WTC11 (cell line): ENCODE data around the gene NCMAP.

Source experiments
- FOXJ3 ChIP-seq: sonication (generic); formaldehyde crosslinking; IDR thresholded peaks from 2 replicates; pipeline ENCODE4 v1.9.0; 2021; ENCODE audit warnings: missing genetic modification reagents, mild to moderate bottlenecking, borderline replicate concordance
- FOXP1 ChIP-seq: sonication (generic); formaldehyde crosslinking; IDR thresholded peaks from 2 replicates; pipeline ENCODE4 v1.8.0; 2022; ENCODE audit warnings: missing genetic modification reagents, mild to moderate bottlenecking, moderate library complexity, borderline replicate concordance
- GTF2I ChIP-seq: fragments of 250-450 bp; sonication (Bioruptor Pico); conservative IDR thresholded peaks from 2 replicates; pipeline ENCODE4 v1.4.0; 2021; ENCODE audit warnings: mild to moderate bottlenecking
- NFE2L1 ChIP-seq: sonication (generic); formaldehyde crosslinking; IDR thresholded peaks from 2 replicates; pipeline ENCODE4 v1.8.1; 2023; ENCODE audit warnings: missing genetic modification reagents
- RORB ChIP-seq: fragments of 250-450 bp; sonication (Bioruptor Pico); IDR thresholded peaks from 2 replicates; pipeline ENCODE4 v1.9.0; 2021; ENCODE audit warnings: mild to moderate bottlenecking
- TEAD1 ChIP-seq: sonication (generic); formaldehyde crosslinking; IDR thresholded peaks from 2 replicates; pipeline ENCODE4 v1.8.0; 2022; ENCODE audit warnings: mild to moderate bottlenecking, missing genetic modification reagents
- ZBTB21 ChIP-seq: sonication (generic); formaldehyde crosslinking; IDR thresholded peaks from 2 replicates; pipeline ENCODE4 v1.8.1; 2023; ENCODE audit warnings: mild to moderate bottlenecking, missing genetic modification reagents, borderline replicate concordance
- ZNF121 ChIP-seq: sonication (generic); formaldehyde crosslinking; IDR thresholded peaks from 2 replicates; pipeline ENCODE4 v1.8.0; 2023; ENCODE audit warnings: missing genetic modification reagents
- ZNF219 ChIP-seq: sonication (generic); formaldehyde crosslinking; IDR thresholded peaks from 2 replicates; pipeline ENCODE4 v1.8.0; 2023; ENCODE audit warnings: missing genetic modification reagents, mild to moderate bottlenecking, borderline replicate concordance
- TF ChIP-seq, protein P1 (sequence below): sonication (generic); formaldehyde crosslinking; IDR thresholded peaks from 2 replicates; pipeline ENCODE4 v1.8.1; 2022; ENCODE audit warnings: low read depth, missing genetic modification reagents, borderline replicate concordance
- TF ChIP-seq, protein P2 (sequence below): fragments of 200-600 bp; IDR thresholded peaks from 2 replicates; pipeline ENCODE4 v1.8.0; 2022; ENCODE audit warnings: antibody characterized with exemption
- TF ChIP-seq, protein P3 (sequence below): sonication (generic); formaldehyde crosslinking; IDR thresholded peaks from 2 replicates; pipeline ENCODE4 v1.8.1; 2023; ENCODE audit warnings: mild to moderate bottlenecking, missing genetic modification reagents, moderate library complexity
- TF ChIP-seq, protein P4 (sequence below): sonication (generic); formaldehyde crosslinking; IDR thresholded peaks from 2 replicates; pipeline ENCODE4 v1.8.0; 2023; ENCODE audit warnings: missing genetic modification reagents, mild to moderate bottlenecking, borderline replicate concordance
- TF ChIP-seq, protein P5 (sequence below): sonication (generic); formaldehyde crosslinking; IDR thresholded peaks from 2 replicates; pipeline ENCODE4 v1.8.1; 2022; ENCODE audit warnings: low read depth, mild to moderate bottlenecking, moderate library complexity, missing genetic modification reagents, borderline replicate concordance

DNA sequence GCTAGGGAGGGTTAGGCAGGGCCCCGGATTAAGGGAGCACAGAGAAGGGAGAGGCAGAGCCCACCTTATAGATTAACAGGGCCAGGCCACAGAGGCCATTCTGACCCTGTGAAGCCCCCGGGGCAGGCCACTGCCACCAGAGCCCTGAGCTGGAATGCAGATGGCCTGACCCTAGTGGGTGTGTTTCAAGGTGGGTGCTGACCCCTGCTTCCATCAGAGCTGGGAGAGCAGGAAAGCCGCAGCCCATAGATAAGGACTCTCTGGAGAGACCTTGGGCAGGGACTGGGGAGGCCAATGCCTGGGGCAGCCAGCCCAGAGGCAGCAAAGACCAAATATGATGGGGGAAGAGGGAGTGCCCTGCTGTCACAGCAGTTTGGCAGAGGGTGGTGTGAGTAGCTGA lies 35.9 kb downstream of the NCMAP start:
- TF ChIP-seq, protein P1, sequence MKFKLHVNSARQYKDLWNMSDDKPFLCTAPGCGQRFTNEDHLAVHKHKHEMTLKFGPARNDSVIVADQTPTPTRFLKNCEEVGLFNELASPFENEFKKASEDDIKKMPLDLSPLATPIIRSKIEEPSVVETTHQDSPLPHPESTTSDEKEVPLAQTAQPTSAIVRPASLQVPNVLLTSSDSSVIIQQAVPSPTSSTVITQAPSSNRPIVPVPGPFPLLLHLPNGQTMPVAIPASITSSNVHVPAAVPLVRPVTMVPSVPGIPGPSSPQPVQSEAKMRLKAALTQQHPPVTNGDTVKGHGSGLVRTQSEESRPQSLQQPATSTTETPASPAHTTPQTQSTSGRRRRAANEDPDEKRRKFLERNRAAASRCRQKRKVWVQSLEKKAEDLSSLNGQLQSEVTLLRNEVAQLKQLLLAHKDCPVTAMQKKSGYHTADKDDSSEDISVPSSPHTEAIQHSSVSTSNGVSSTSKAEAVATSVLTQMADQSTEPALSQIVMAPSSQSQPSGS (CRISPR knock-in tag) = no peak
- TF ChIP-seq, protein P2, sequence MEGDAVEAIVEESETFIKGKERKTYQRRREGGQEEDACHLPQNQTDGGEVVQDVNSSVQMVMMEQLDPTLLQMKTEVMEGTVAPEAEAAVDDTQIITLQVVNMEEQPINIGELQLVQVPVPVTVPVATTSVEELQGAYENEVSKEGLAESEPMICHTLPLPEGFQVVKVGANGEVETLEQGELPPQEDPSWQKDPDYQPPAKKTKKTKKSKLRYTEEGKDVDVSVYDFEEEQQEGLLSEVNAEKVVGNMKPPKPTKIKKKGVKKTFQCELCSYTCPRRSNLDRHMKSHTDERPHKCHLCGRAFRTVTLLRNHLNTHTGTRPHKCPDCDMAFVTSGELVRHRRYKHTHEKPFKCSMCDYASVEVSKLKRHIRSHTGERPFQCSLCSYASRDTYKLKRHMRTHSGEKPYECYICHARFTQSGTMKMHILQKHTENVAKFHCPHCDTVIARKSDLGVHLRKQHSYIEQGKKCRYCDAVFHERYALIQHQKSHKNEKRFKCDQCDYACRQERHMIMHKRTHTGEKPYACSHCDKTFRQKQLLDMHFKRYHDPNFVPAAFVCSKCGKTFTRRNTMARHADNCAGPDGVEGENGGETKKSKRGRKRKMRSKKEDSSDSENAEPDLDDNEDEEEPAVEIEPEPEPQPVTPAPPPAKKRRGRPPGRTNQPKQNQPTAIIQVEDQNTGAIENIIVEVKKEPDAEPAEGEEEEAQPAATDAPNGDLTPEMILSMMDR = no peak
- TF ChIP-seq GTF2I (no peak), ZBTB21 (CRISPR knock-in tag) (no peak), NFE2L1 (CRISPR knock-in tag) (no peak), ZNF219 (no peak), RORB (CRISPR knock-in tag) (no peak), TEAD1 (CRISPR knock-in tag) (no peak), ZNF121 (CRISPR knock-in tag) (no peak), FOXP1 (CRISPR knock-in tag) (no peak), FOXJ3 (CRISPR knock-in tag) (no peak)
- TF ChIP-seq, protein P3, sequence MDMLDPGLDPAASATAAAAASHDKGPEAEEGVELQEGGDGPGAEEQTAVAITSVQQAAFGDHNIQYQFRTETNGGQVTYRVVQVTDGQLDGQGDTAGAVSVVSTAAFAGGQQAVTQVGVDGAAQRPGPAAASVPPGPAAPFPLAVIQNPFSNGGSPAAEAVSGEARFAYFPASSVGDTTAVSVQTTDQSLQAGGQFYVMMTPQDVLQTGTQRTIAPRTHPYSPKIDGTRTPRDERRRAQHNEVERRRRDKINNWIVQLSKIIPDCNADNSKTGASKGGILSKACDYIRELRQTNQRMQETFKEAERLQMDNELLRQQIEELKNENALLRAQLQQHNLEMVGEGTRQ = no peak
- TF ChIP-seq, protein P4, sequence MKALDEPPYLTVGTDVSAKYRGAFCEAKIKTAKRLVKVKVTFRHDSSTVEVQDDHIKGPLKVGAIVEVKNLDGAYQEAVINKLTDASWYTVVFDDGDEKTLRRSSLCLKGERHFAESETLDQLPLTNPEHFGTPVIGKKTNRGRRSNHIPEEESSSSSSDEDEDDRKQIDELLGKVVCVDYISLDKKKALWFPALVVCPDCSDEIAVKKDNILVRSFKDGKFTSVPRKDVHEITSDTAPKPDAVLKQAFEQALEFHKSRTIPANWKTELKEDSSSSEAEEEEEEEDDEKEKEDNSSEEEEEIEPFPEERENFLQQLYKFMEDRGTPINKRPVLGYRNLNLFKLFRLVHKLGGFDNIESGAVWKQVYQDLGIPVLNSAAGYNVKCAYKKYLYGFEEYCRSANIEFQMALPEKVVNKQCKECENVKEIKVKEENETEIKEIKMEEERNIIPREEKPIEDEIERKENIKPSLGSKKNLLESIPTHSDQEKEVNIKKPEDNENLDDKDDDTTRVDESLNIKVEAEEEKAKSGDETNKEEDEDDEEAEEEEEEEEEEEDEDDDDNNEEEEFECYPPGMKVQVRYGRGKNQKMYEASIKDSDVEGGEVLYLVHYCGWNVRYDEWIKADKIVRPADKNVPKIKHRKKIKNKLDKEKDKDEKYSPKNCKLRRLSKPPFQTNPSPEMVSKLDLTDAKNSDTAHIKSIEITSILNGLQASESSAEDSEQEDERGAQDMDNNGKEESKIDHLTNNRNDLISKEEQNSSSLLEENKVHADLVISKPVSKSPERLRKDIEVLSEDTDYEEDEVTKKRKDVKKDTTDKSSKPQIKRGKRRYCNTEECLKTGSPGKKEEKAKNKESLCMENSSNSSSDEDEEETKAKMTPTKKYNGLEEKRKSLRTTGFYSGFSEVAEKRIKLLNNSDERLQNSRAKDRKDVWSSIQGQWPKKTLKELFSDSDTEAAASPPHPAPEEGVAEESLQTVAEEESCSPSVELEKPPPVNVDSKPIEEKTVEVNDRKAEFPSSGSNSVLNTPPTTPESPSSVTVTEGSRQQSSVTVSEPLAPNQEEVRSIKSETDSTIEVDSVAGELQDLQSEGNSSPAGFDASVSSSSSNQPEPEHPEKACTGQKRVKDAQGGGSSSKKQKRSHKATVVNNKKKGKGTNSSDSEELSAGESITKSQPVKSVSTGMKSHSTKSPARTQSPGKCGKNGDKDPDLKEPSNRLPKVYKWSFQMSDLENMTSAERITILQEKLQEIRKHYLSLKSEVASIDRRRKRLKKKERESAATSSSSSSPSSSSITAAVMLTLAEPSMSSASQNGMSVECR (CRISPR knock-in tag) = no peak
- TF ChIP-seq, protein P5, sequence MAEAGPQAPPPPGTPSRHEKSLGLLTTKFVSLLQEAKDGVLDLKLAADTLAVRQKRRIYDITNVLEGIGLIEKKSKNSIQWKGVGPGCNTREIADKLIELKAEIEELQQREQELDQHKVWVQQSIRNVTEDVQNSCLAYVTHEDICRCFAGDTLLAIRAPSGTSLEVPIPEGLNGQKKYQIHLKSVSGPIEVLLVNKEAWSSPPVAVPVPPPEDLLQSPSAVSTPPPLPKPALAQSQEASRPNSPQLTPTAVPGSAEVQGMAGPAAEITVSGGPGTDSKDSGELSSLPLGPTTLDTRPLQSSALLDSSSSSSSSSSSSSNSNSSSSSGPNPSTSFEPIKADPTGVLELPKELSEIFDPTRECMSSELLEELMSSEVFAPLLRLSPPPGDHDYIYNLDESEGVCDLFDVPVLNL (CRISPR knock-in tag) = no peak
